Coronary artery (tissue), 2 donors: ENCODE results near the gene HDAC7.

Experiments used
- DNase-seq: peaks from one replicate; pipeline ENCODE4 v3.0.0-alpha.2; 2017; ENCODE audit warnings: low spot score
- H3K27ac ChIP-seq, 2 donors: fragments of 200-600 bp; sonication (generic); one replicate each; pipeline ENCODE4 v1.5.1; 2016 to 2019
- H3K4me3 ChIP-seq: fragments of 200-600 bp; sonication (generic); 2 replicates; pipeline ENCODE4 v1.5.1; 2016; ENCODE audit warnings: mild to moderate bottlenecking, moderate library complexity
- CTCF ChIP-seq: fragments of 200-600 bp; sonication (generic); IDR thresholded peaks from one replicate; pipeline ENCODE4 v1.5.1; 2019; ENCODE audit warnings: antibody characterized with exemption

Gene HDAC7

DNA sequence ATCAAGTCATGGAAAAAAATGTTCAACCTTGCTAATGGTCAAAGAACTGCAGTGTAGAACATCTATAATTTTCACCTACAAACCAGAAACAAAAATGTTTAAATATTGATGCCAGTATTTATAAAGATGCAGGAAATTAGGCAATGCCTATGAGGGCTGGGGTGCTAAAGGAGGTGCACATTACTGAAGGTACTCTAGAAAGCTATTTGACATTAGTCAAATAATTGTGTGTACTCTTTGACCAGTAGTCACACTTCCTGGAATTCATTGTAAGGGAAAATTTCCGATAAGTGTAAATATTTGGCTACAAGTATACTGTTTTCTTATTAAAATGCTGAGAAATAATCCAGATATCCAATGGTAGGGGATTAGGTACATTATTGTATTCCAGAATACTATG is 36.4 kb upstream of the HDAC7 start:
- TF ChIP-seq CTCF = no peak
- no peak for DNase-seq
- H3K27ac ChIP-seq = no peak overlapping the region

GRCh38 chr12:47855502-47855901 is 35.8 kb upstream of the HDAC7 start:
- H3K27ac ChIP-seq = no peak overlapping the region
- H3K4me3 ChIP-seq = no peak overlapping the region
- no peak for TF ChIP-seq CTCF
- no peak for DNase-seq

More for the DNA sequence above, 36.4 kb upstream of the HDAC7 start:
- no peak overlapping the region for H3K4me3 ChIP-seq

- no peak overlapping the region for H3K27ac ChIP-seq
- DNase-seq = no peak
- no peak overlapping the region for H3K4me3 ChIP-seq
- no peak for TF ChIP-seq CTCF
These were observed 34.8 kb upstream of the HDAC7 start for GRCh38 chr12:47854531-47854930.

- no peak for TF ChIP-seq CTCF
- Histone ChIP-seq H3K27ac (no peak overlapping the region), H3K4me3 (no peak overlapping the region)
- no peak for DNase-seq
These were observed 32.4 kb upstream of the HDAC7 start for GRCh38 chr12:47852096-47852571.

DNA sequence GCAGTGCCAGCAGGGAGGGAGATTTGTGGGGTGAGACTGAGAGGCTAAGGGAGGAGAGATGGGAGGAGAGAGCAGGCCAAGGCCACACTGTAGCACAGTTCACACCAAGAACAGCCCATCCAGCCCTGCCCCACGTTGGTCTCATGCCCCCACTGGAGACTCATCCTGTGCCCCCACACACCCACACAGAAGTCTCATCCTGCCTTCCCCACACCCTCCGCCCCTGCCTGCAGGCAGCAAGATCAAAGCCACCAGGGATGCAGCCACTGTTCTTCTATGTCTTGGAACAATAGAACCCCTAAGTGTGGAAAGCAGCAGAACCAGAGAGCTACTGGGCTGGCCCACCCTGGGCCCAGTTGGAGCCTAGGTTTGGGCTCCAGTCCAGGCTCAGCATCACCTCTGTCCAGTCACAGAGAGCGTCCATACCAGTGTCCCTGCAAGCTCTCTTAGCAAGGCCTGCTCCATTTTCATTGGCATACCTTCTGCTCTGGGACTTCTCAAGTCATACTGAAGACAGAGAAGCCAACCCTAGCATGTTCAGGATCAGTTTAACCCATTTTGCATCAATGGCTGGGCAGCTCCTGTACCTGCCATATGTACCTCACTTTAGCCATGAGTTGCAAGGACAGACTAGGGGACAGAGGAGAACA is 31.7 kb upstream of the HDAC7 start:
- TF ChIP-seq CTCF = no peak
- DNase-seq = no peak

GRCh38 chr12:47850153-47851084 is 30.7 kb upstream of the HDAC7 start:
- H3K27ac ChIP-seq = no peak overlapping the region
- DNase-seq = no peak
- TF ChIP-seq CTCF = no peak
- no peak overlapping the region for H3K4me3 ChIP-seq

More for the DNA sequence above, 31.7 kb upstream of the HDAC7 start:
- Histone ChIP-seq H3K27ac (no peak overlapping the region), H3K4me3 (no peak overlapping the region)
